Amniotic epithelial cell (primary cell): Measurements from ENCODE around the gene TP53RK.
"Not testable (repeated sequence)": the region's sequence is repeated elsewhere in the genome, so short reads cannot be mapped to it uniquely, and the experiment has no call there.

ENCODE experiments used
- DNase-seq: peaks from one replicate; pipeline ENCODE4 v3.0.0-alpha.2; 2010; ENCODE audit warnings: low read depth

The TP53RK gene

DNA sequence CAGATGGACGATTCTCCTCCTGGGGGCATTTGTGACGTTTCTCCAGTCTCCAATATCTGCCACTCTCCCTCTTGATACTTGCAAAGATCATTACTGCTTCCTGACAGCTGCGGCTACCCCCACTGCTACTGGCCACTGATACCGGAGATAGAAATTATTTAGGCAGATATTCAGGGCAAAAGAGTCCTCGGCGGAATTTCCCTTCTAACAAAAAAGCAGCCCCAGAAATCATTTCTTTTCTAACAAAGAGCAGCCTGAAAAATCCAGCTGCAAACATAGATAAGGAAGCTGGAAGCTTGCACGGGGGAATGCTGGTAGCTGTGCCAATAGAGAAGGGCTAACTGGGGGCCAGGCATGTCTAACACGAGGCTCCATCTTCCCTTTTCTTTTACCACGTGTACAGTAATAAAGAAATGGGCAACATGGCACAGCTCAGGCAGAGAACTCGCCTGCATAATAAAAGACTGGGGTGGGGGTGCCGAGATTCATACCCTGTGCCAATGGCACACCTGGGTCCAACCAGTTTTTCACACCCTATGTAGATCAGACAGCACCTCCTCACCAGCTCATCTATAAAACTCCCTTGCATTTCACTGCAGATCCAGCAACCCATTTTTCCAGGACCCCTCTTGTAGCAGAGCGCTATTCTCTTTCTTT lies 6.1 kb downstream of the TP53RK start:
- no peak for DNase-seq

DNA sequence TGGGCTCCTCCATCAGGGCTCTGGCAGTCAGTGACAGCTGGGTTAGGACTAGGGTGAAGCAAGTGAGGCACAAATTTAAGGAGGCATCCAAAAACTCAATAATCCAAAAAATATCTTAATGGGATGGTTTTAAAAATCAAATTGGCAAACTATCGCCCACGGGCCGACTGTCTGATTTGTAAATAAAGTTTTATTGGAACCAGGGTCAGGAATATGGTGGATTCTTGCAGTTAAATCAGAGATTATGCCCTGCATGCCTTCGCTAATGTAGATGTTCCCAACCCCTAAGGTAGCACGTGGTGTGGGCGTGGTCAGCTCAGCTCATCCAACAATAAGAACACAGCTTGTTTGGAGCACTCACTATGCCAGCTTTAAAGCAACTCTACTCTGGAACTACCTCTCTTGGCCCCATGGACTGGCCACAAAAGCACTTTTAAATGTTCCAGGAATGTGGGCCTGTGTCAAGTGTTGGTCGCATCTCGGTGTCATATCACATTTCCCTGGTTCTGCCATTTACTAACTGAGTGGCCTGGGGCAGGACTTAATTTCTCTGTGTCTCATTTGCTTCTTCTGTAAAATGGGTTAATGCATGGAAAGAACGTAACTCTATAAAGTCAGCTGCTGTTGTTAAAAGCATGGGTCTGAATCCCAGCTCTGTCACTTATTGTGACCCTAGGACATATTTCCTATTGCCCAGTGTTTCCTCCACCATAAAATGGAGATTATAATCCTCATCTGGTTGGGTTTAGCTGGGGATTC lies 7.0 kb downstream of the TP53RK start:
- no peak for DNase-seq

DNA sequence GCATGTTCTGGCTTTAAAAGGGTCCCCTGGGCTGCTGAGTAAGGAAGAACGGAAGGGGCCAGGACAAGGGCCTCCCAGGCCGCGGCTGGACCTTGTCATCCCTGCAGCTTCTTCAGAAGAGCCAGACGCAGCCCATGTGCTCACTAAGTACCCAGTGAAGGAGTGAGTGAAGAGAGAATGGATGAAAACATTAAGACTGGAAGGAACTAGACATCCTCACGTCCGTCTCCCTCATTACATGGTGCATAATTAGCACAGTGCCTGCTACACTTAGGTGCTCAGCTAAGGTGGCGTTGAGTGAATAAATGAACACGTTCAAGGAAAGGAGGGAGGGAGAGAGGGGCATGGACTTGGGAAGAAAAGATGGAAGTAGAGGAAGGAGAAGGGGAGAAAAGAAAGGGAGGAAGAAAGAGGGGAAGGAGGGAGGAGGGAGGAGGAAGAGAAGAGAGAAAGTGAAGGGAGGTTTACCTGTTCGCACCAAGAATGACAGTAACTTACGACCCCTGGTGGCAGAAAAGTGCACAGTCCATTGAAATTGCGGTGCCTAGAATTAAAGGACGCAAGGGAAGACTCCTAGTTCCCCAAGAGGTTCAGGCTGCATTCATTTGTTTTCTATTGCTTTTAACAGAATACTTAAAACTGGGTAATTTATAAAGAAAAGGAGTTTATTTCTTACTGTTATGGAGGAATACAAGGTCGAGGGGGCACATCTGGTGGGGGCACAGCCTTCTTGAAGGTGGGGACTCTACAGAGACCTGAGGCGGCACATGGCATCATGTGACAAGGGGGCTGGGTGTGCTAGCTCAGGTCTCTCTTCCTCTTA lies 8.0 kb downstream of the TP53RK start:
- peak; percentile 50 for DNase-seq

- no peak for DNase-seq
Measured at GRCh38 chr20:46680684-46681031, 8.6 kb downstream of the TP53RK start.

DNA sequence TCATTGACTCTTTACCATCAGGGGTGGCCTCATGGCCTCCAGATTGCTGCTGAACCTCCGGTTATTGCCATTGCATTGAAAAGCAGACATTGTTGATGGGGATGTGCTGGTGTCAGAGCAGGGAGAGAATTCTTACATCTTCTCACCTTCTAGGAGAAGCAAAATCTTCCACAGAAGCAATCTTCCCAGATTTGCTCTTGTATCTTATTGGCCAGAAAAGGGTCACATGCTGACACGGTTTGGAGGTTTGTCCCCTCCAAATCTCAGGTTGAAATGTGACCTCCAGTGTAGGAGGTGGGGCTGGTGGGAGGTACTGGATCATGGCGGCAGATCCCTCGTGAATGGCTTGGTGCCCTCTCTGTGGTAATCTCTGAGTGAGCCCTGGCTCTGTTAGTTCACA lies 10.7 kb downstream of the TP53RK start:
- no peak for DNase-seq

- DNase-seq, result no peak
Measured at GRCh38 chr20:46677608-46678007, 11.6 kb downstream of the TP53RK start.

GRCh38 chr20:46676649-46677316 lies 12.5 kb downstream of the TP53RK start:
- not testable (repeated sequence) for DNase-seq

DNA sequence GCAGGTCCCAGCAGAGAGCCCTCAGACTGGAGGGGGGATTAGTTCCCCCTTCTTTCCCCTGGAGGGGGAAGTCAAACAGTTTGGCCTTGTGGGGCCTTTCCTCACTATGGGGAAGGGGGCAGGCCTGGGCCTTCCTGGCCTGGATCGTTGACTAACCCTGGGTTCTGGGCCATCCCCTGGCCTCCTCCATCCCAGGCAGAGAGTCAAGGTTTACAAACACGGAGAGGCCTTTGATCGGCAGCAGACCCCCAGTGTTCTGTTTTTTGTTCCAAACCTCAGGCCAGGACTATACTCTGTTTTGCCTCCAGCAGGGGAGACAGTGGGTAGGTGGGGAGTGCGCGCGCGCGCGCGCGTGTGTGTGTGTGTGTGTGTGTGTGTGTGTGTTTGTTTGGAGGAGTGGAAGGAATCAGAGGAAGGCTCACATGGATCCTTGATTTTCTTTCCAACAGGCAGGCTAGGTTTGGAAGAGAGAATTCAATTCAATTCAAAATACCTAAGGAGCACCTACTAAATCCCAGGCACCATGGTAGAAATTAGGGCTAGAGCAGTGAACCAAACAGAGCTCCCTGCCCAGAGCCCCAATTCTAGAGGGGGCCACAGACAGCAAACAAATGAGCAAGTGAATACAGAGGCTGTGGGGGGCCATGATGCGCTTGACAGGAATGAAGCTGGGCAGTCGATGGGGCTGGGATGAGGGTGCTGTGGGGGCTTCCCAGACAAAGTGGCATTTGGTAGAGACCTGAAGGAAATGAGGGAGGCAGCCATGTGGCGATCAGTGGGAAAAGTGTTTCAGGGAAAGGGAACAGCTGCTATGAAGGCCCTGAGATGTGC lies 14.8 kb downstream of the TP53RK start:
- DNase-seq, result no peak

- DNase-seq, result no peak
Measured at GRCh38 chr20:46673394-46674252, 15.6 kb downstream of the TP53RK start.

DNA sequence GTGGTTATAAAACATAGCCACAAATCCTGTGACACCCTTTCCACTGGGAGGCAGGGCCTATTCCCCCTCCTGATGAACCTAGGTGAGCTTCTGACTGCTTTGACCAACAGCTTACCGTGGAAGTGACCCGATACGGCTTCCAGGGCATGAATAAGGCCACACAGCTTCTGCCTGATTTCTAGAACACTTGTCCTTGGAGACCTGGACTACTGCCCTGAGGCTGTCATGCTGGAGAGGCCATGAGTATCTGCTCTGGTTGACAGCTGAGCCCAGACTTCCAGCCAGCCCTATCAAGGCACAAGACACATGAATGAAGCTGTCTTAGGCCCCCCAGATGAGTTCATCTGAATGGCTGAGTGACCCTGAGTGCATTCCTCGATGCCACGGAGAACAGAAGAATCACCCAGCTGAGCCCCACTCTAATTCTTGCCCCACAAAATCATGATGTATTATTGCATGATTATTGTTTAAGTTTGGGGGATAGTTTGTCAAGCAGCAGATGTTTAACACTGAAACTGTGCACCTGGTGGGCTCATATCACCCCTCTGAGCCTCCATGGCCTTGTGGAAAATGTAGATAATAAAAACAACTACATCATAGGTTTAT lies 16.6 kb downstream of the TP53RK start:
- no peak for DNase-seq

- DNase-seq, result no peak
Measured at GRCh38 chr20:46671866-46672542, 17.2 kb downstream of the TP53RK start.

- no peak for DNase-seq
Measured at GRCh38 chr20:46670585-46671584, 18.4 kb downstream of the TP53RK start.

- no peak for DNase-seq
Measured at GRCh38 chr20:46670228-46670584, 19.0 kb downstream of the TP53RK start.

GRCh38 chr20:46666818-46667515 lies 22.3 kb downstream of the TP53RK start:
- DNase-seq, result no peak

DNA sequence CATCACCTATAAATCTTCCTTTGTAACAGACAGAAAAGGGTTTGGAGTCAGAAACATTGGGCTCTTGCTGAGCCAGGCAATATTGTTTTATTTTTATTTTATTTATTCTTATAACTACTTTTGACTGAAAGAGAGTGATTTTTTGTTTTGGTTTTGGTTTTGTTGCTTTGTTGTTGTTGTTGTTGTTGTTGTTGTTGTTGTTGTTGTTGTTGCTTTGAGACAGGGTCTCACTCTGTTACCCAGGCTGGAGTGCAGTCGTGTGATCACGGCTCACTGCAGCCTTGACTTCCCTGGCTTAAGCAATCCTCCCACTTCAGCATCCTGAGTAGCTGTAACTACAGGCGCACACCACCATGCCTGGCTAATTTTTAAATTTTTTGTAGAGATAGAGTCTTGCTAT lies 22.9 kb downstream of the TP53RK start:
- no peak for DNase-seq

DNA sequence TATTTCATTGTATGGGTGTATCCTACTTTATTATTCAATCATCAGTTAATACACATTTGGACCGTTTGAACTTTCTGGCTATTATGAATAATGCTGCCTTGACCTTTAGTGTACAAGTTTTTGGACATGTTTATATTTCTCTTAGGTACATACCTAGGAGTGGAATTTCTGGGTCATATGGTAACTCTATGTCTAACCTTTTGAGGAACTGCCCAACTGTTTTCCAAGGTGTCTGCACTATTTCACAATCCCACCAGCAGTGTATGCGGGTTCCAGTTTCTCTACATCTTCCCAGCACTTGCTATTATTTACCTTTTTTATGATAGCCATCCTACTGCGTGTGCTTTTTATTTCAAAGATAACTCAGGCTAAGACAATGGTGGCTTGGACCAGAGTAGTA lies 23.6 kb downstream of the TP53RK start:
- DNase-seq, result no peak

GRCh38 chr20:46663531-46663930 lies 25.7 kb downstream of the TP53RK start:
- no peak for DNase-seq

DNA sequence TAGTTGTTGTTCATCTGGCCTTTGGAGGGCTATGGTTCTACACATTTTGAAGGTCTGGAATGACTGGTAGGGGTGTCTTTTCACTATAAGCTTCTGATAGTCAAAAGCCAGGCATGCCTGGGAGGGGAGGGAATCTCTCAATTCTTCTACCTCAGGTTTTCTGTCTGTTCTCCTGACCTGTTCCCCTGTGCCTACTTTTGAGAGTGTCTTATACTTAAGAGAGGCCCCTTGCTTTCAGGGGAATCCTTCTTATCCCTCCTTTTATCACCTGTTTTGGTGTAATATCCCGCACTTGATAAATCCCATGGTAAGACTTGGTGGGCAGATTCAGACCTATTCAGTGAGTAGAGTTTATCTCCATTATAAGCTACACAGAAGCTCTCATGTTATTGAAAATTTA lies 27.6 kb downstream of the TP53RK start:
- DNase-seq, result no peak
